Erythroblast (primary cell): ENCODE data around the gene SLC22A23.
"Not testable (repeated sequence)": the region's sequence is repeated elsewhere in the genome, so short reads cannot be mapped to it uniquely, and the experiment has no call there.

Experiments
- DNase-seq, 2 experiments: peaks; one replicate each; lab custom pipeline; 2025; lab: John Stamatoyannopoulos, UW
- GATA1 ChIP-seq: IDR thresholded peaks from 2 replicates; pipeline ENCODE4 v1.6.1; 2011; ENCODE audit warnings: low read depth, mild to moderate bottlenecking, control low read depth, low read length, moderate library complexity
- POLR2A ChIP-seq: IDR thresholded peaks from 2 replicates; pipeline ENCODE4 v1.6.1; 2011; ENCODE audit warnings: mild to moderate bottlenecking, low read length

SLC22A23 gene

GRCh38 chr6:3381233-3381921 lies 75.5 kb downstream of the SLC22A23 start:
- TF ChIP-seq GATA1 (no peak), POLR2A (no peak)
- DNase-seq, result peak; percentile 55 to 61

- no peak for TF ChIP-seq GATA1
- TF ChIP-seq POLR2A, result no peak
- DNase-seq, result no peak
Measured at GRCh38 chr6:3380344-3381232, 76.3 kb downstream of the SLC22A23 start.

GRCh38 chr6:3379482-3380060 lies 77.3 kb downstream of the SLC22A23 start:
- TF ChIP-seq POLR2A, result no peak
- TF ChIP-seq GATA1, result no peak

GRCh38 chr6:3378808-3379207 lies 78.0 kb downstream of the SLC22A23 start:
- not testable (repeated sequence) for DNase-seq

More at GRCh38 chr6:3379482-3380060, 77.3 kb downstream of the SLC22A23 start:
- no peak for DNase-seq

GRCh38 chr6:3378398-3378782 lies 78.5 kb downstream of the SLC22A23 start:
- peak; percentile 51 to 68 for DNase-seq

- no peak for DNase-seq
- TF ChIP-seq GATA1, result no peak
Measured at GRCh38 chr6:3377536-3378397, 79.1 kb downstream of the SLC22A23 start.

GRCh38 chr6:3376893-3377535 lies 79.8 kb downstream of the SLC22A23 start:
- DNase-seq, result no peak
- no peak for TF ChIP-seq GATA1
- TF ChIP-seq POLR2A, result no peak

GRCh38 chr6:3376064-3376463 lies 80.8 kb downstream of the SLC22A23 start:
- TF ChIP-seq GATA1 (no peak), POLR2A (no peak)
- DNase-seq, result no peak

- DNase-seq, result no peak
- no peak for TF ChIP-seq POLR2A
- TF ChIP-seq GATA1, result no peak
Measured at GRCh38 chr6:3373597-3374203, 83.2 kb downstream of the SLC22A23 start.

- no peak for DNase-seq
- TF ChIP-seq POLR2A, result no peak
Measured at GRCh38 chr6:3372912-3373554, 83.8 kb downstream of the SLC22A23 start.

GRCh38 chr6:3372184-3372846 lies 84.5 kb downstream of the SLC22A23 start:
- DNase-seq, result peak; percentile 43 to 60
- no peak for TF ChIP-seq GATA1
- no peak for TF ChIP-seq POLR2A

GRCh38 chr6:3371222-3371949 lies 85.5 kb downstream of the SLC22A23 start:
- TF ChIP-seq GATA1, result no peak
- no peak for DNase-seq
